Stimulated activated CD4-positive, alpha-beta T cell treated with anti-CD3 and anti-CD28 coated beads, Interleukin-1b, Interleukin-23, amount 100 ng/mL, for 48 hours (primary cell): ENCODE measurements around the gene ZCCHC4.

Experiments
- DNase-seq: peaks from one replicate; pipeline ENCODE4 v3.0.0-alpha.2; 2020

Gene ZCCHC4, protein sequence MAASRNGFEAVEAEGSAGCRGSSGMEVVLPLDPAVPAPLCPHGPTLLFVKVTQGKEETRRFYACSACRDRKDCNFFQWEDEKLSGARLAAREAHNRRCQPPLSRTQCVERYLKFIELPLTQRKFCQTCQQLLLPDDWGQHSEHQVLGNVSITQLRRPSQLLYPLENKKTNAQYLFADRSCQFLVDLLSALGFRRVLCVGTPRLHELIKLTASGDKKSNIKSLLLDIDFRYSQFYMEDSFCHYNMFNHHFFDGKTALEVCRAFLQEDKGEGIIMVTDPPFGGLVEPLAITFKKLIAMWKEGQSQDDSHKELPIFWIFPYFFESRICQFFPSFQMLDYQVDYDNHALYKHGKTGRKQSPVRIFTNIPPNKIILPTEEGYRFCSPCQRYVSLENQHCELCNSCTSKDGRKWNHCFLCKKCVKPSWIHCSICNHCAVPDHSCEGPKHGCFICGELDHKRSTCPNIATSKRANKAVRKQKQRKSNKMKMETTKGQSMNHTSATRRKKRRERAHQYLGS

DNA sequence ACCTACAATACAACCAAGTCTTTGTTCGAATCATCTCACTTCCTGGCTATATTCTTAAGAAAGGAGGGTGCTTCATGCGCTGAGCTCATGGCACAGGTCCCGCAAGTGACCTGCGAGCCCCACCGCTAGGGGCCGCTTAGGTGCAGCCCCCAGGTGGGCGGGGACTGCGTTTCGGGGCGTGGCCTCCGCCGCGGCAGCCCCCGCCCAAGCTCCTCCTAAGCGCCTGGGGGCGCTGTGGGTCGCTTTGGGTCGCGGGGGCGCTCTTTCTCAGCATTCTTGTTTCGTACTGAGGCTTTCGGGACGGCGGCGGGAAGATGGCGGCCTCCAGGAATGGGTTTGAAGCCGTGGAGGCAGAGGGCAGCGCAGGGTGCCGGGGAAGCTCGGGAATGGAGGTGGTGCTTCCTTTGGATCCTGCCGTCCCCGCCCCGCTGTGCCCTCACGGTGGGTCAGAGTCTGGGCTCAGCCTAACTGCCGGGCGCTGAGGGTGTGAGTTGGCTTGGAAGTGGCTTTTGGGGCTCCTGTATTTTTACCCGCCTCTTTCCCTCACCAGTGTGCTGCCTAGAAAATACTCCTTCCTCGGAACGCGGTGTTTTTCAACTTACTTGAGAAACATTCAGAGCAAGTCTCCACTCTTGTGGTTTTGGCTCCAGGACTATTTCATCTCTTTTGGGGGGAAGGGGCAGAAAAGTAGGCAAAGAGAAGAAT is at the start of gene ZCCHC4:
Gene ZCCHC4, plus strand, starts transcription at position 279 of the 705 bp plus-strand sequence. Its CDS starts 36 bp downstream, at position 315.
- peak; percentile 86 for DNase-seq

- DNase-seq, result no peak
These were observed 40.7 kb upstream of the ZCCHC4 start for GRCh38 chr4:25271866-25272265.

DNA sequence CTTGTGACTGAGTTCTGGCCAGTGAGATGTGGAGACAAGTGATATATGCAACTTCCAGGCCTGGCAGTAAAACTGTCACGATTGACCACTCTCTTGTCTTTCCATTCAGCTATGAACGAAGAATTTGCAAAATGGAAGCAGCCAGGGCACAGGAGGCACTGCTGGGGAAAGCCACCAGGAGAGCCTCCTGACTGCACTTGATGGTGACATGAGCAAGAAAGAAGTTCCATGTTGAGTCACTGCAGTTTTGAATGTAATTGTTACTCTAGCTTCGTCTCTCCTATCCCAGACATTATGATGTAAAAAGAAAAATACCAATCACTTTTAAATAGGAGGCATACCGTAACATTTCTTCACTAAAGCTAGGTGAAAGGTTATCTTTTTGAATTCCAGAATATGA is 32.4 kb upstream of the ZCCHC4 start:
- DNase-seq, result no peak

- no peak for DNase-seq
These were observed 28.6 kb upstream of the ZCCHC4 start for GRCh38 chr4:25283948-25284347.

DNA sequence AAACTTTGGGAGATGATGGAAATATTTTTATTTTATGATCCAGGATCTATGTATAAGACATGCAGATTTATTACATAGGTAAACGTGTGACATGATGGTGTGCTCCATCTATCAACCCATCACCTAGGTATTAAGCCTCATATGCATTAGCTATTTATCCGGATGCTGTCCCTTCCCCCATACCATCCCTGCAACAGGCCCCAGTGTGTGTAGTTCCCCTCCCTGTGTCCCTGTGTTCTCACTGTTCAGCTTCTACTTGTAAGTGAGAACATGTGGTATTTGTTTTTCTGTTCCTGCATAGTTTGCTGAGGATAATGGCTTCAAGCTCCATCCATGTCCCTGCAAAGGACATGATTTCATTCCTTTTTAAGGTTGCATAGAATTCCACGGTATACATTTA is 28.1 kb upstream of the ZCCHC4 start:
- DNase-seq, result no peak

GRCh38 chr4:25290490-25291067 is 22.0 kb upstream of the ZCCHC4 start:
- DNase-seq, result no peak

- no peak for DNase-seq
These were observed 21.3 kb upstream of the ZCCHC4 start for GRCh38 chr4:25291158-25291733.

DNA sequence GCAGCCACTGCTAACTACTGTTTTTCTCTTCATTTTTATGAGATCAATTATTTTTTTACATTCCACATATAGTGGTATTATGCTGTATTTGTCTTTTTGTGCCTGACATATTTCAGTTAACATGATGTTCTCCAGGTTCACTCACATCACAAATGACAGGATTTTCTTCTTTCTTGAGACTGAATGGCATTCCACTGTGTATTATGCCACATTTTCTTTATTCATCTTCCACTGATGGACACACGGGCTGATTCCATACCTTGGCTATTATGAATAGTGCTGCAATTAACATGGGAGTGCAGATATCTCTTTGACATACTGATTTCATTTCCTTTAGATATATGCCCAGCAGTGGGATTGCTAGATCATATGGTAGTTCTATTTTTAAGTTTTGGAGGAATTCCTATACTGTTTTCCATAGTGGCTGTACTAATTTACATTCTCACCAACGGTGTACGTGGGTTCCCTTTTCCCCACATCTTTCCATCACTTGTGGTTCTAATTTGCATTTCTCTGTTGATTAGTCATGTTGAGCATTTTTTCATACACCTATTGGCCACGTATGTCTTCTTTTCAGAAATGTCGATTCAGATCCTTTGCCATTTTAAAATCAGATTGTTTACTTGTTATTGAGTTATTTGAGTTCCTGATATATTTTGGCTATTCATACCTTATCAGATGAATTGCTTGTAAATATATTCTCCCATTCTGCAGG is 14.9 kb upstream of the ZCCHC4 start:
- no peak for DNase-seq

DNA sequence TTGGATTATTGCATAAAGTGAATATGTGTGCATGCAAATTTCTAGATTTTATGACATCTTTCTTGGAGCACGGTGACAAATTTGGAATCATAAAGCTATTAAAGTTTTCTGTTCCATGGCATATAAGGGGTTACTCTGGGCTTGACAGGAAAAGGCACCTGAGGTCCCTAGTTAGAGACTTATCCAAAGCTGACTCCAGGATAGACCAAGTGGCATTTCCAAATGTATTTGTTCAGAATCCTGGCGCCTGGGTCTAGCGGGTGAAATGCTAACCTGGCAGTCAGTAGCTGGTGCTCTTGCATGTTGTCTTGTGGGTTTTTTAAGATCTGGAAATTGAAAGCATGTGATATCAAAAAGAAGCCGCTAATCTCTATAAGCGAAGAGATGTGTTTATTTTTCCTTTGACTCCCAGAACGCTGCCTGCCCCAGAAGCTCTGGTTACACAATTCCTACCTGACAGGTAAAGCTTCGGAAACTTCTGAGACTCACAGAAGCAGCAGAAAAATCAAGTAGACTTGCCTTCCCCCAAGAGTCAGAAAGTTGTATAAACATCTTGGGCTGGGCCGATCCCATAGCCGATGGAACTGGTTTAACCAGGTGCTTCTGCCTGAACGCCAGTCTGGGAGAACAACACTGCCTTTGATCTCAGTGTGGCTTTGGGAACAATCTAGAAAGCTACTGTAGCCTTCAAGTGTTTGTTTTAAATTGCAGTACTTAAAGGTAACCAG is 12.9 kb upstream of the ZCCHC4 start:
- no peak for DNase-seq

GRCh38 chr4:25301471-25301870 is 11.1 kb upstream of the ZCCHC4 start:
- no peak for DNase-seq

DNA sequence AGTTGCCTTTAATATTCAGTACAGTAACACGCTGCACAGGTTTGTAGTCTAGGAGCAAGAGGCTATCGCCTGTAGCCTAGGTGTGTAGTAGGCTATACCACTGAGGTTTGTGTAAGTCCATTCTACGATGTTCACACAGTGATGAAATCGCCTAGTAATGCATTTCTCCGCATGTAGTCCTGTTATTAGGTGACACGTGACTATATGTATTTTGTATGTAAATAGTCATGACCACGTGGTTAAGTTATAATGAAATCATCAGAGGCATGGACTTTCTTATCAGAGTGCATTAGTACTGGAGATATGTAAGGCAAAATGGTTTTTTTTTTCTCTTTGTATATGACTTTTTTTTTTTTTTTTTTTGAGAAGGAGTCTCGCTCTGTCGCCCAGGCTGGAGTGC is 9.9 kb upstream of the ZCCHC4 start:
- no peak for DNase-seq

DNA sequence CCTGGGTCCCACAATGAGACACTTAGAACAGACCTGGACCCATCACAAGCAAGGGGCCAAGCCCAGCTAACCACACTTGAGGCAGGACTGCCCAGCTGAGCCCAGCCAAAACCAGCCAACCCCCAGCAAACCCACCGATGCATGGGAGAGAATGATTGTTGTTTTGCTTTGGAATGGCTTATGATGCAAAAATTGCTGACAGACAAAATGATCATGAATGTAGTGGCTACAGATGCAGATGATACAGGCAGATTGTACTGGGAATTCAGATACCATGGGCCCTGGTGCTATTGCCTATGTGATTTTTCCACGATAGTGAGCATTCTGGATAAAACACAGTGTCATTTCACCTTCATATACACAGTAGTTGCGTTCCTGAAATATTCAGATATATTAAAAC is 9.0 kb upstream of the ZCCHC4 start:
- no peak for DNase-seq

DNA sequence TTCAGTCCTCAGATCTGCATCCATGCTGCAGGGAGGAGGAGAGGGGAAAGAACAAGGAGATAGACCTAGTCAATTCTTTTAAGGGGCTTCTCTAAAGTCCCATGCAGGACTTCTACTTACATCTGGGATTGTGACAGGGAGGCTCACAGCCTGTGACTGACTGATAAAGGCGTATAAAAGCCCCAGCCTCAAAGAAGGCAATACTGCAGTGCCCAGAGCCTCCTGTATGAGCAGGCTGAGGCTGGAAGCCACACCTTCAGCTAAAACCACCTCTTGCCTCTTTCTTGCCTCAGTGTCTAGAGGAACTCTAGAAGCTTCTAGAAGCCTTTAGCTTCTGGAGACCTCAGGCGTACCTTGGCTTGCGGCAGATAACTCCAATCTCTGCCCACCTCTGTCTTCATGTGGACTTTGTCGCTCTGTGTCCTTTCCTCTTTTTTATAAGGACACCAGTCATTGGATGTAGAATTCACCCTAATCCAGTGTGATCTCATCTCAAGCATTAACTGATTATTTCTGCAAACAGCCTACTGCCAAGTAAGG is 6.0 kb upstream of the ZCCHC4 start:
- no peak for DNase-seq

- DNase-seq, result no peak
These were observed 5.0 kb upstream of the ZCCHC4 start for GRCh38 chr4:25307596-25307995.

GRCh38 chr4:25308306-25308705 is 4.3 kb upstream of the ZCCHC4 start:
- no peak for DNase-seq

DNA sequence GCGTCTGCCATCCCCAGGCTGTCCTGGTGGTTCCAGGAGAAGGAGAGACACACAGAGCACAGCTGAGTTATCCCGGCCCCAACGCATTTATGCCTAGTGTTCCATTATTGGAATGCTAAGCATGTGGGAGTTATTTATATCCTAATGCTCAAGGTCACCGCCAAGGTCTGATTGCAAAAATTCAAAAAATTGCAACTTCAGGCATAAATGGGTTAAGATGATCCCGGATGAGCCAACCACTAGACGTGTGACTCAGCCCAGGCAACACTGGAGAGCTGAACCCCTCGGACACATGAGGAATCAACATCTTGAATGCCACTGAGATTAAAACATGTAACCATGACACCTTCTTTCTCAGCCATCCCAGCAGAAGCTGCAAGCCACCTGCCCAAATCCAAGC is 3.8 kb upstream of the ZCCHC4 start:
- DNase-seq, result no peak

GRCh38 chr4:25310066-25310802 is 2.3 kb upstream of the ZCCHC4 start:
- no peak for DNase-seq

GRCh38 chr4:25310803-25311166 is 1.8 kb upstream of the ZCCHC4 start:
- no peak for DNase-seq

DNA sequence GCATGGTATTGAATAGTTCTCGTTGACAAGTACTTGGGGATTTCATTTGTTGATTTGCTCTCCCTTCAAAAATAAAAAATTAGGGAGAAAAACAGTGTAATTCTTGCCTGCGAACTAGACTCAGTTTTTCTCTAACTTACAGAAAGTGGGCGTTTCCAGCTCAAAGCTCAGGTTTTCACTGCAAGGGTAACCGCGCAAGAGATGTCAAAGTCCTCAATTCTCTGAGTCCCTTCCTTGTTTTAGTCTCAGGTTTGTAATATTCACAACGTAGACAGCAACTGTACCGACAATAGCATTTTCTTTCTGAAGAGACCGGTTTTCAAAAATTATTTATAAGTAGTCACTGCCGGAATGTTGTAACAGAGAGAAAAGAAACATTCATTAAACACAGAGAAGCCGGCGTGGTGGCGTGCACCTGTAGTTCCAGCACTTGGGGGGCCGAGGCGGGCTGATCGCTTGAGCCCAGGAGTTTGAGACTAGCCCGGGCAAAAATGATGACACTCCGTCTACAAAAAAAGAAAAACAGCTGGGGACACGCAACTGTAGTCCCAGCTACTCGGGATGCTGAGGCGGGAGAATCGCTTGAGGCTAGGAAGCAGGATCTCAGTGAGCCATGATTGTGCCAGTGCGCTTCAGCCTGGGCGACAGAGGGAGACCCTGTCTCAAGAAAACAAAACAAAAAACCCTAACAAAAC is 774 bp downstream of the ZCCHC4 start:
- no peak for DNase-seq

DNA sequence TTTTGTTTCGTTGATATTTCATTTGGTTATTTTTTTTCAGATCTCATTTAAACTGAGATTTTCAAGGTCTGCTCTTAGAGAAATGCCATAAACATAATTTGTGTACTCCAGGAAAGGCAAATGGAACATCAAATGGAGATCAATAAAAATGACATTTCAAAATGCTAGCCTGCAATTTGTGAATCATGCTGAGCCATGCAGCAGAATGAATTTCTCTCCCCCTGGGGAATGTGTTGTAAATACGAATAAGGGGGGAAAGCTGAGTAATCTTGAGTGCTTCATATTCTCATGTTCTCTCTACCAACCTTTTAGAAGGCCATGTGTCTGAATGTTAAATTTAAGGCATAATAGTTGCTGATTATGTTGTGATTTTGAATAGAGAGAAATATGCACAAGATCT is 7.8 kb downstream of the ZCCHC4 start:
- DNase-seq, result no peak

DNA sequence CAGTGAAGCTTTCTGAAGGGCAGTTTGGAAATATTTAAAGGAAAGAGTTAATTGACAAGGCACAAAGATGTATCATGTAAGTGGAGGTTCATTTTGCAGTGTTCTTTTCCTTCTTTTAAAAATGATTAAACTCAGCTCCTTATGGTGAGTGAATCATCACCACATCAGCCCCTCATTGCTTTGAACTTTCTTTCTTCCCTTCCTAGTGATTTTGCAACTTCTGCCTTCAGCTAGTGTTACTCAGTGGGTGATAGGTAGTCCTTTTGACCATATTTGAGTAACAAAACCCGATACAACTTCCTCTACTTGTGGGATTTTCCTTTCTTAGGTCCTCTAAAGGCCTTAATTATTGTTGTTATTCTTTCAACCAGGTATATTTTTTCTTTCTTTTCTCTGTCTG is 8.2 kb downstream of the ZCCHC4 start:
- DNase-seq, result no peak
